ENCODE measurements around the gene POLR2J3. TPM values are rescaled to one million over a fixed set of nuclear protein-coding genes. Genes with fewer than 3 reads are reported as not detected.
"Not testable (repeated sequence)": the region's sequence is repeated elsewhere in the genome, so short reads cannot be mapped to it uniquely, and the experiment has no call there.

POLR2J3 gene
- total and polyA plus RNA-seq, 2 of the 8 experiments (the other 6 are each of a cell fraction or from before 2014, with no cell fraction given): 18.7 to 24.6 TPM

DNA sequence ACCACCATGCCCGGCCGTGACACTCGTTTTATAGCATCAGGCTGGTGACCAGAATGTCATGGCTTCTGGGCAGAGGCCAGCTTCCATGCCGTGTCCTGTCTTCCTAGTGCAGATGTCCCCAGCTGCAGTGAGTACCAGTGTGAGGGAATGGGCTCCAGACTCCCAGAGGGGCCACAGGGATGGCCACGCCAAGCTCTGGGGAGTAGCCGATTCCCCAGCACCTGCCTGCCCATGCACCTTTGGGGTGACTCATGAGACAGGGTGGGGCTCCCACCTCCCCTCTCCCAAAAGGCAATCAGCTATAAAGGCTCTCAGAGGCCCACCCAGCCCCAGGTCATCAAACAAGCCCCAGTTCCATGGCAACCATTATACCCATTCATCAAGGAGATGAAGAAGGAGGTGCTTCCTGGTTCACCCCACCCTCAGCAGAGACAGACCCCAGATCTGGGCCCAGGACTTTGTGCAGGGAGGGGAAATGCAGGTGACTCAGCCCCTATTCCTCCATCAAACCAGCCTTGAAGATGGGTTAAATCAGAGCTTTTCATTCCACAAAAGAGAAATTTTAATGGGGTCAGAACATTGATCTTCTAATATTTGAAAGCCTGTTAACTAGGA is 21.5 kb downstream of the POLR2J3 start, which contains the start of gene SPDYE2:
TSS of gene SPDYE2 (plus strand) at position 419 of the 615 bp plus-strand sequence. CDS start 2,030 bp downstream, outside the sequence.
- no CpG with 5 or more reads among the region's 6 CpGs for WGBS, 2 experiments (ENCODE audit: extremely low coverage in 1 of 2, insufficient coverage in 1 of 2, insufficient read length in 1 of 2, insufficient replicate concordance in 2 of 2, low coverage in 1 of 2, low lambda C conversion rate in 2 of 2, missing lambda C conversion rate in 1 of 2)

DNA sequence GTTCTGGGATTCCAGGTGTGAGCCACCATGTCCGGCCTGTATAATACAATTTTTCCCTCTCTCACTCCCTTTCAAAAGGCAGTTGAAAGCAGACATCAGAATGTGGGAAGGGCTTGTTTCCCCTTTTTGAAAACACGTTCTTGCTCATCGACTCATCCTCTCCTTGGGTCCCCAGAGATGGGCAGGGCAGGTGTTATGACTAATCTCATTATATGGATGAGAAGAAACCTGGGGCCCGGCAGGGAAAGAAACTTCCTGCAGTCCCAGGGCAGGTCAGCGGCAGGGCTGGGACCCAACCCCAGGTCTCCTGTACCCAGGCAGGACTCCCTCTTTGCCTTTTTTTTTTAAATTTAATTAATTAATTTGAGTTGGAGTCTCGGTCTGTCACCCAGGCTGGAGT is 26.0 kb downstream of the POLR2J3 start:
- CTCF ChIA-PET (ENCODE audit: partially characterized antibody); H3K4me3 ChIP-seq (ENCODE audit: extremely low read depth in 1 of 4, insufficient read depth in 2 of 4, low read depth in 3 of 4, low read length in 4 of 4); FAIRE-seq: not testable (repeated sequence)

More for the DNA sequence above, 21.5 kb downstream of the POLR2J3 start, which contains the start of gene SPDYE2:
- FAIRE-seq; H3K79me1 ChIP-seq (ENCODE audit: low read depth, low read length); H2BK15ac ChIP-seq (ENCODE audit: low read length); H3K4me1 ChIP-seq (replicated peaks in 1 of 4; ENCODE audit: control insufficient read depth in 3 of 4, insufficient read depth in 4 of 4, low read length in 3 of 4); H2AK5ac ChIP-seq (ENCODE audit: low read depth, low read length); H2BK12ac ChIP-seq (ENCODE audit: low read depth, low read length); H3K27me3 ChIP-seq (replicated peaks in 1 of 4; ENCODE audit: control insufficient read depth in 3 of 4, extremely low read depth in 1 of 4, insufficient read depth in 3 of 4, low read length in 3 of 4); H4K5ac ChIP-seq (ENCODE audit: insufficient read length, low read depth, low read length); H3K9ac ChIP-seq (replicated peaks in 1 of 4; ENCODE audit: extremely low read depth in 1 of 4, low read depth in 3 of 4, low read length in 3 of 4); H3K9me3 ChIP-seq (ENCODE audit: insufficient read depth in 2 of 2, low read depth in 1 of 2, low read length in 1 of 2); H2AFZ ChIP-seq (ENCODE audit: low read length); H2BK20ac ChIP-seq (ENCODE audit: low read length); H3K56ac ChIP-seq (replicated peaks; ENCODE audit: insufficient read length, low read depth, low read length); H3K36me3 ChIP-seq (ENCODE audit: control insufficient read depth in 2 of 4, insufficient read depth in 4 of 4, low read length in 3 of 4); H4K91ac ChIP-seq (replicated peaks; ENCODE audit: insufficient read length, low read length); H3K4me3 ChIP-seq (ENCODE audit: extremely low read depth in 1 of 4, insufficient read depth in 2 of 4, low read depth in 3 of 4, low read length in 4 of 4); H3K23ac ChIP-seq (ENCODE audit: insufficient read length); H3K14ac ChIP-seq (ENCODE audit: insufficient read length); H2BK5ac ChIP-seq (ENCODE audit: low read depth, low read length); POLR2A ChIA-PET (ENCODE audit: partially characterized antibody); DNase-seq (ENCODE audit: low read depth in 1 of 2, low spot score in 2 of 2); H2BK120ac ChIP-seq (replicated peaks; ENCODE audit: low read depth, low read length); CTCF ChIA-PET (ENCODE audit: partially characterized antibody); H4K20me1 ChIP-seq (replicated peaks in 1 of 2; ENCODE audit: control insufficient read depth in 1 of 2, insufficient read depth in 2 of 2, low read length in 2 of 2); H3K23me2 ChIP-seq (ENCODE audit: low read depth, low read length); H3K4me2 ChIP-seq (ENCODE audit: insufficient read depth in 1 of 2, low read depth in 2 of 2, low read length in 2 of 2); H3K79me2 ChIP-seq (ENCODE audit: control insufficient read depth in 1 of 2, insufficient read depth in 2 of 2, low read length in 2 of 2); H3K4ac ChIP-seq (replicated peaks; ENCODE audit: insufficient read length, low read depth, low read length); H3K27ac ChIP-seq (ENCODE audit: low read depth, low read length); H3K18ac ChIP-seq (ENCODE audit: extremely low read depth, low read length); H4K8ac ChIP-seq (ENCODE audit: extremely low read depth, insufficient read depth, low read length): not testable (repeated sequence)

More for the DNA sequence above, 26.0 kb downstream of the POLR2J3 start:
- H3K36me3 ChIP-seq (ENCODE audit: control insufficient read depth in 2 of 4, insufficient read depth in 4 of 4, low read length in 3 of 4); H2BK120ac ChIP-seq (replicated peaks; ENCODE audit: low read depth, low read length); H3K79me2 ChIP-seq (ENCODE audit: control insufficient read depth in 1 of 2, insufficient read depth in 2 of 2, low read length in 2 of 2); H3K4ac ChIP-seq (replicated peaks; ENCODE audit: insufficient read length, low read depth, low read length); H3K56ac ChIP-seq (replicated peaks; ENCODE audit: insufficient read length, low read depth, low read length); H3K79me1 ChIP-seq (ENCODE audit: low read depth, low read length); H3K23ac ChIP-seq (ENCODE audit: insufficient read length); H3K4me1 ChIP-seq (replicated peaks in 1 of 4; ENCODE audit: control insufficient read depth in 3 of 4, insufficient read depth in 4 of 4, low read length in 3 of 4); H3K9me3 ChIP-seq (ENCODE audit: insufficient read depth in 2 of 2, low read depth in 1 of 2, low read length in 1 of 2); H3K23me2 ChIP-seq (ENCODE audit: low read depth, low read length); H4K5ac ChIP-seq (ENCODE audit: insufficient read length, low read depth, low read length); H3K18ac ChIP-seq (ENCODE audit: extremely low read depth, low read length); H3K4me2 ChIP-seq (ENCODE audit: insufficient read depth in 1 of 2, low read depth in 2 of 2, low read length in 2 of 2); H3K27ac ChIP-seq (ENCODE audit: low read depth, low read length); H3K14ac ChIP-seq (ENCODE audit: insufficient read length); H2BK20ac ChIP-seq (ENCODE audit: low read length); DNase-seq (ENCODE audit: low read depth in 1 of 2, low spot score in 2 of 2); H2AK5ac ChIP-seq (ENCODE audit: low read depth, low read length); H2BK5ac ChIP-seq (ENCODE audit: low read depth, low read length); H2AFZ ChIP-seq (ENCODE audit: low read length); H2BK15ac ChIP-seq (ENCODE audit: low read length); H2BK12ac ChIP-seq (ENCODE audit: low read depth, low read length); H3K9ac ChIP-seq (replicated peaks in 1 of 4; ENCODE audit: extremely low read depth in 1 of 4, low read depth in 3 of 4, low read length in 3 of 4); H4K8ac ChIP-seq (ENCODE audit: extremely low read depth, insufficient read depth, low read length); POLR2A ChIA-PET (ENCODE audit: partially characterized antibody); H4K91ac ChIP-seq (replicated peaks; ENCODE audit: insufficient read length, low read length); H4K20me1 ChIP-seq (replicated peaks in 1 of 2; ENCODE audit: control insufficient read depth in 1 of 2, insufficient read depth in 2 of 2, low read length in 2 of 2); H3K27me3 ChIP-seq (replicated peaks in 1 of 4; ENCODE audit: control insufficient read depth in 3 of 4, extremely low read depth in 1 of 4, insufficient read depth in 3 of 4, low read length in 3 of 4): not testable (repeated sequence)
- no CpG with 5 or more reads among the region's 6 CpGs for WGBS, 2 experiments (ENCODE audit: extremely low coverage in 1 of 2, insufficient coverage in 1 of 2, insufficient read length in 1 of 2, insufficient replicate concordance in 2 of 2, low coverage in 1 of 2, low lambda C conversion rate in 2 of 2, missing lambda C conversion rate in 1 of 2)
